ENCODE measurements around the gene RCBTB1. TPM values are rescaled to one million over a fixed set of nuclear protein-coding genes. Genes with fewer than 3 reads are reported as not detected.

The RCBTB1 gene
- polyA plus RNA-seq, 1 donor from 2014 or later: 65.3 TPM

DNA sequence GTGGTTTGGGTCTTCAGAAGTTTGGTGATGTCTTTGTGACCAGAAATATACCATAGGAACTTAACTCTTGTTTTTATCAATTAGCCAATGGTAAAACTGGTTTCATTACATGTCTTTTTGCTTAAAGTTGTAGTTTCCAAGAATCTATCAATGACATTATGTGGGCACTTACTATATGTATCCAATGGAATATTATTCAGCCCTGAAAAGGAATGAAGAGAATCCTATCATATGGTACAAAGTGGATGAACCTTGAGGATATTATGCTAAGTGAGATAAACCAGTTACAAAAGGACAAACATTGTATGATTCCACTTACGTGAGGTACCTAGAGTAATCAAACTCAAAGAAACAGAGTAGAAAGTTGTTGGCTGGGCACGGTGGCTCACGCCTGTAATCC lies 26.4 kb downstream of the RCBTB1 start (continued):
- no peak for TF ChIP-seq POLR2AphosphoS5 (IDR thresholded peaks at IDR 0.05)

DNA sequence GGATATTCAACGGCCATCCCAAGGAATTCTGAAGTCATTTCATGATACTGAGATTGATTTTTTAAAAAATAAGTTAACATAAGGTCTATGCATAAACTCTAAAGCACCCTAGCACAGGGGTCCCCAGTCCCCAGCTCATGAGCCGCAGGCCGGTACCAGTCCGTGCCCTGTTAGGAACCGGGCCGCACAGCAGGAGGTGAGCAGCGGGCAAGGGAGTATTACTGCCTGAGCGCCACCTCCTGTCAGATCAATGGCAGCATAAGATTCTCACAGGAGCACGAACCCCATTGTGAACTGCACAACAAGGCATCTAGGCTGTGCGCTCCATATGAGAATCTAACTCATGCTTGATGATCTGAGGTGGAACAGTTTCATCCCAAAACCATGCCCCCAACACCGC lies 31.0 kb downstream of the RCBTB1 start:
- Histone ChIP-seq H3K36me3 (ENCODE audit: insufficient read depth, low read length) (peaks cover 15% of the 10 kb centered on the region), H3K9me3 (ENCODE audit: low read length) (no peaks in the 10 kb centered on the region), H3K79me2 (replicated peaks; ENCODE audit: insufficient read depth, low read length) (no peaks in the 10 kb centered on the region), H4K20me1 (ENCODE audit: insufficient read depth) (no peaks in the 10 kb centered on the region), H2AFZ (ENCODE audit: low read depth, low read length) (no peak overlapping the region), H3K27ac (ENCODE audit: low read length) (no peak overlapping the region), H3K9ac (ENCODE audit: low read length) (no peak overlapping the region), H3K4me2 (ENCODE audit: low read length) (no peak overlapping the region), H3K9me2 (ENCODE audit: insufficient read depth, low read length) (no peaks in the 10 kb centered on the region), H3K27me3 (ENCODE audit: insufficient read depth, low read depth, low read length) (no peaks in the 10 kb centered on the region), H3F3A (ENCODE audit: insufficient read depth, low read length, poor library complexity, severe bottlenecking) (no peaks in the 10 kb centered on the region), H3K4me3 (ENCODE audit: low read length) (no peak overlapping the region)
- no peak for TF ChIP-seq MXI1 (conservative IDR thresholded peaks at IDR 0.05; ENCODE audit: poor library complexity, severe bottlenecking)
- no peak for TF ChIP-seq TAF1 (IDR thresholded peaks at IDR 0.05; ENCODE audit: low read depth)
- no peak for TF ChIP-seq EZH2 (IDR thresholded peaks at IDR 0.05; ENCODE audit: borderline replicate concordance, insufficient read depth, low read length, poor library complexity, severe bottlenecking)
- TF ChIP-seq, protein P1, sequence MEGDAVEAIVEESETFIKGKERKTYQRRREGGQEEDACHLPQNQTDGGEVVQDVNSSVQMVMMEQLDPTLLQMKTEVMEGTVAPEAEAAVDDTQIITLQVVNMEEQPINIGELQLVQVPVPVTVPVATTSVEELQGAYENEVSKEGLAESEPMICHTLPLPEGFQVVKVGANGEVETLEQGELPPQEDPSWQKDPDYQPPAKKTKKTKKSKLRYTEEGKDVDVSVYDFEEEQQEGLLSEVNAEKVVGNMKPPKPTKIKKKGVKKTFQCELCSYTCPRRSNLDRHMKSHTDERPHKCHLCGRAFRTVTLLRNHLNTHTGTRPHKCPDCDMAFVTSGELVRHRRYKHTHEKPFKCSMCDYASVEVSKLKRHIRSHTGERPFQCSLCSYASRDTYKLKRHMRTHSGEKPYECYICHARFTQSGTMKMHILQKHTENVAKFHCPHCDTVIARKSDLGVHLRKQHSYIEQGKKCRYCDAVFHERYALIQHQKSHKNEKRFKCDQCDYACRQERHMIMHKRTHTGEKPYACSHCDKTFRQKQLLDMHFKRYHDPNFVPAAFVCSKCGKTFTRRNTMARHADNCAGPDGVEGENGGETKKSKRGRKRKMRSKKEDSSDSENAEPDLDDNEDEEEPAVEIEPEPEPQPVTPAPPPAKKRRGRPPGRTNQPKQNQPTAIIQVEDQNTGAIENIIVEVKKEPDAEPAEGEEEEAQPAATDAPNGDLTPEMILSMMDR (IDR thresholded peaks at IDR 0.05; ENCODE audit: poor library complexity, severe bottlenecking): no peak
- TF ChIP-seq, protein P2, sequence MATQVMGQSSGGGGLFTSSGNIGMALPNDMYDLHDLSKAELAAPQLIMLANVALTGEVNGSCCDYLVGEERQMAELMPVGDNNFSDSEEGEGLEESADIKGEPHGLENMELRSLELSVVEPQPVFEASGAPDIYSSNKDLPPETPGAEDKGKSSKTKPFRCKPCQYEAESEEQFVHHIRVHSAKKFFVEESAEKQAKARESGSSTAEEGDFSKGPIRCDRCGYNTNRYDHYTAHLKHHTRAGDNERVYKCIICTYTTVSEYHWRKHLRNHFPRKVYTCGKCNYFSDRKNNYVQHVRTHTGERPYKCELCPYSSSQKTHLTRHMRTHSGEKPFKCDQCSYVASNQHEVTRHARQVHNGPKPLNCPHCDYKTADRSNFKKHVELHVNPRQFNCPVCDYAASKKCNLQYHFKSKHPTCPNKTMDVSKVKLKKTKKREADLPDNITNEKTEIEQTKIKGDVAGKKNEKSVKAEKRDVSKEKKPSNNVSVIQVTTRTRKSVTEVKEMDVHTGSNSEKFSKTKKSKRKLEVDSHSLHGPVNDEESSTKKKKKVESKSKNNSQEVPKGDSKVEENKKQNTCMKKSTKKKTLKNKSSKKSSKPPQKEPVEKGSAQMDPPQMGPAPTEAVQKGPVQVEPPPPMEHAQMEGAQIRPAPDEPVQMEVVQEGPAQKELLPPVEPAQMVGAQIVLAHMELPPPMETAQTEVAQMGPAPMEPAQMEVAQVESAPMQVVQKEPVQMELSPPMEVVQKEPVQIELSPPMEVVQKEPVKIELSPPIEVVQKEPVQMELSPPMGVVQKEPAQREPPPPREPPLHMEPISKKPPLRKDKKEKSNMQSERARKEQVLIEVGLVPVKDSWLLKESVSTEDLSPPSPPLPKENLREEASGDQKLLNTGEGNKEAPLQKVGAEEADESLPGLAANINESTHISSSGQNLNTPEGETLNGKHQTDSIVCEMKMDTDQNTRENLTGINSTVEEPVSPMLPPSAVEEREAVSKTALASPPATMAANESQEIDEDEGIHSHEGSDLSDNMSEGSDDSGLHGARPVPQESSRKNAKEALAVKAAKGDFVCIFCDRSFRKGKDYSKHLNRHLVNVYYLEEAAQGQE (IDR thresholded peaks at IDR 0.05; ENCODE audit: borderline replicate concordance): no peak
- no peak for TF ChIP-seq POLR2AphosphoS5 (IDR thresholded peaks at IDR 0.05)
- no peak for TF ChIP-seq EP300 (conservative IDR thresholded peaks at IDR 0.05; ENCODE audit: poor library complexity, severe bottlenecking)
- TF ChIP-seq RAD21 (conservative IDR thresholded peaks at IDR 0.05): no peak
- no peak for TF ChIP-seq SMC3 (conservative IDR thresholded peaks at IDR 0.05; ENCODE audit: poor library complexity)

DNA sequence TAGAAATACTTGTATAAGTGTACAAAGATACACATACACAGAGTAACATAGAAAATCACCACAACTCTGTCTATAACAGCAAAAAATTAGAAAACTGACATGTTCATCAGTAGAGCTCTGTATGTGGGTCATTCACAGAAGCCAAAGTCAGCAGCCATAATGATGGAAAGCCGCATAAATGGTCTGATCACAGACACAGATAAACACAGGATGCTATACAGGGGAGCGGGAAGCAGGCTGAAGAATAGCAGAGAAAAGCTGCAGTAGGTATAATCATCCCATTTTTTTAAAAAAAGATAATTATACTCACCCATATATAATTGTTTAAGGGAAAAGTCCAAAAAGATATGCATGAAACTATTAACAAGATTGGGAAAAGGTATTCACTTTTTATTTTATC lies 31.5 kb downstream of the RCBTB1 start:
- TF ChIP-seq, protein P1 (IDR thresholded peaks at IDR 0.05; ENCODE audit: poor library complexity, severe bottlenecking): no peak
- TF ChIP-seq SMC3 (conservative IDR thresholded peaks at IDR 0.05; ENCODE audit: poor library complexity) (no peak), EP300 (conservative IDR thresholded peaks at IDR 0.05; ENCODE audit: poor library complexity, severe bottlenecking) (no peak), RAD21 (conservative IDR thresholded peaks at IDR 0.05) (no peak), POLR2AphosphoS5 (IDR thresholded peaks at IDR 0.05) (no peak), EZH2 (IDR thresholded peaks at IDR 0.05; ENCODE audit: borderline replicate concordance, insufficient read depth, low read length, poor library complexity, severe bottlenecking) (no peak), TAF1 (IDR thresholded peaks at IDR 0.05; ENCODE audit: low read depth) (no peak), MXI1 (conservative IDR thresholded peaks at IDR 0.05; ENCODE audit: poor library complexity, severe bottlenecking) (no peak)
- TF ChIP-seq, protein P2 (IDR thresholded peaks at IDR 0.05; ENCODE audit: borderline replicate concordance): no peak
- no peaks in the 10 kb centered on the region for H3F3A ChIP-seq (ENCODE audit: insufficient read depth, low read length, poor library complexity, severe bottlenecking)
- H3K27me3 ChIP-seq (ENCODE audit: insufficient read depth, low read depth, low read length): no peaks in the 10 kb centered on the region
- no peak overlapping the region for H3K27ac ChIP-seq (ENCODE audit: low read length)
- H4K20me1 ChIP-seq (ENCODE audit: insufficient read depth): no peaks in the 10 kb centered on the region
- H3K4me3 ChIP-seq (ENCODE audit: low read length): no peak overlapping the region
- no peaks in the 10 kb centered on the region for H3K9me2 ChIP-seq (ENCODE audit: insufficient read depth, low read length)
- H3K9ac ChIP-seq (ENCODE audit: low read length): no peak overlapping the region
- H3K36me3 ChIP-seq (ENCODE audit: insufficient read depth, low read length): peaks cover 11% of the 10 kb centered on the region
- H3K9me3 ChIP-seq (ENCODE audit: low read length): no peaks in the 10 kb centered on the region
- H3K4me2 ChIP-seq (ENCODE audit: low read length): no peak overlapping the region
- H3K79me2 ChIP-seq (replicated peaks; ENCODE audit: insufficient read depth, low read length): no peaks in the 10 kb centered on the region
- H2AFZ ChIP-seq (ENCODE audit: low read depth, low read length): no peak overlapping the region

All from neural cell (in vitro differentiated cells).